Activated T-helper 9 cell treated with anti-CD3 and anti-CD28 coated beads, Interleukin-2, amount 50 U/mL, for 16 hours (primary cell): ENCODE results near the gene SPATA31A5.
"Not testable (repeated sequence)": the region's sequence is repeated elsewhere in the genome, so short reads cannot be mapped to it uniquely, and the experiment has no call there.

Source experiments
- DNase-seq: peaks from one replicate; pipeline ENCODE4 v3.0.0-alpha.2; 2020; ENCODE audit warnings: low read depth

The SPATA31A5 gene

GRCh38 chr9:60914107-60914506, at the start of gene SPATA31A5:
TSS of gene SPATA31A5 (plus strand) at chr9:60914407. CDS start at chr9:60914436, 29 bp downstream.
- not testable (repeated sequence) for DNase-seq

GRCh38 chr9:60962990-60963350, 48.8 kb downstream of the SPATA31A5 start:
- DNase-seq = not testable (repeated sequence)

DNA sequence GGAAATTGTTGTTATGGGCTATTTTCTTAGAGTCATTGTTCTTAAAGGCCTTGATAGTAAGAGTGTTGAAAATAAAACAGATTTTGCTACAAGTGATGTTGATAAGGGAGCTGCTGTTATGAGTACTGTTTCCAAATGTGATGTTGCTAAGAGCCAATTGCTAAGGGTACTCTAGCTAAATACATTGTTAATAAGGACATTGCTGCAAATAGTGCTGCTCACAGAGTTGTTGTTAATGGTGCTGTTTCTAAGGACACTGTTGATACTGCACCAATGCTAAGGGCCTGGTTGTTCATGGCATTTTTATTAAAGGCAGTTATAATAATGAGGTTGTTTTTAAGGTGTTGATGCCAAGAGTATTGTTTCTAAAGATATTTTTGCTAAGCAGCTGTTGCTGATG, 52.2 kb downstream of the SPATA31A5 start:
- DNase-seq = not testable (repeated sequence)
